SU-DHL-6 (cell line): Measurements from ENCODE around the gene CHODL.

Experiments used
- H2AFZ ChIP-seq: fragments of 200-600 bp; sonication (generic); 2 replicates; pipeline ENCODE4 v1.6.1; 2014; ENCODE audit warnings: low read depth, mild to moderate bottlenecking, moderate library complexity, mixed read lengths, antibody characterized with exemption, low read length; ENCODE audit not compliant: severe bottlenecking
- H3F3A ChIP-seq: fragments of 200-600 bp; shearing (Covaris generic); 2 replicates; pipeline ENCODE4 v1.6.0; 2016; ENCODE audit warnings: antibody characterized with exemption, mild to moderate bottlenecking; ENCODE audit not compliant: insufficient read depth
- H3K27ac ChIP-seq: fragments of 200-600 bp; sonication (generic); 2 replicates; pipeline ENCODE4 v1.5.1; 2016; ENCODE audit warnings: low read depth, mild to moderate bottlenecking, low read length, moderate library complexity, mixed read lengths
- H3K27me3 ChIP-seq: fragments of 200-600 bp; sonication (generic), shearing (Covaris generic); 2 replicates; pipeline ENCODE4 v1.6.0; 2014; ENCODE audit warnings: mild to moderate bottlenecking, low read length
- H3K36me3 ChIP-seq: fragments of 200-600 bp; sonication (generic); 2 replicates; pipeline ENCODE4 v1.6.1; 2014; ENCODE audit warnings: mild to moderate bottlenecking, low read length, mixed read lengths
- H3K4me2 ChIP-seq: fragments of 300-600, 200-600 bp; shearing (Covaris generic), sonication (generic); 2 replicates; pipeline ENCODE4 v1.6.0; 2014; ENCODE audit warnings: low read length, low read depth, mild to moderate bottlenecking; ENCODE audit not compliant: poor library complexity, severe bottlenecking
- H3K4me3 ChIP-seq: fragments of 200-600 bp; sonication (generic); 2 replicates; pipeline ENCODE4 v1.5.1; 2014; ENCODE audit warnings: antibody characterized with exemption, low read length, mild to moderate bottlenecking, mixed read lengths; ENCODE audit not compliant: insufficient read depth, poor library complexity, severe bottlenecking
- H3K79me2 ChIP-seq: fragments of 200-600 bp; sonication (generic); 2 replicates; pipeline ENCODE4 v1.6.1; 2014; ENCODE audit warnings: mild to moderate bottlenecking, low read length, moderate library complexity; ENCODE audit not compliant: insufficient read depth
- H3K9ac ChIP-seq: fragments of 200-600 bp; sonication (generic); 2 replicates; pipeline ENCODE4 v1.7.0; 2014; ENCODE audit warnings: mild to moderate bottlenecking, low read length
- H3K9me2 ChIP-seq: fragments of 200-600 bp; sonication (generic); replicated peaks from 2 replicates; pipeline ENCODE4 v1.6.1; 2014; ENCODE audit warnings: low read length; ENCODE audit not compliant: insufficient read depth
- H3K9me3 ChIP-seq: fragments of 200-600 bp; sonication (generic); 2 replicates; pipeline ENCODE4 v1.6.1; 2014; ENCODE audit warnings: low read length, mixed read lengths; ENCODE audit not compliant: insufficient read depth
- H4K20me1 ChIP-seq: fragments of 200-600 bp; sonication (generic); 2 replicates; pipeline ENCODE4 v1.6.1; 2014; ENCODE audit warnings: low read depth, mild to moderate bottlenecking, antibody characterized with exemption, low read length, moderate library complexity, mixed read lengths
- EZH2phosphoT487 ChIP-seq: fragments of 200-600 bp; sonication (generic), shearing (Covaris generic); conservative IDR thresholded peaks from 2 replicates; pipeline ENCODE4 v1.6.1; 2018; ENCODE audit warnings: mild to moderate bottlenecking, antibody characterized with exemption, low read length, moderate library complexity, mixed read lengths
- TF ChIP-seq, protein P1 (sequence below): fragments of 200-600 bp; sonication (generic); IDR thresholded peaks from one replicate; pipeline ENCODE4 v1.5.1; 2017; ENCODE audit warnings: antibody characterized with exemption, mild to moderate bottlenecking, low read length, moderate library complexity; ENCODE audit not compliant: insufficient read depth, poor library complexity, severe bottlenecking

Gene CHODL, protein sequence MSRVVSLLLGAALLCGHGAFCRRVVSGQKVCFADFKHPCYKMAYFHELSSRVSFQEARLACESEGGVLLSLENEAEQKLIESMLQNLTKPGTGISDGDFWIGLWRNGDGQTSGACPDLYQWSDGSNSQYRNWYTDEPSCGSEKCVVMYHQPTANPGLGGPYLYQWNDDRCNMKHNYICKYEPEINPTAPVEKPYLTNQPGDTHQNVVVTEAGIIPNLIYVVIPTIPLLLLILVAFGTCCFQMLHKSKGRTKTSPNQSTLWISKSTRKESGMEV

DNA sequence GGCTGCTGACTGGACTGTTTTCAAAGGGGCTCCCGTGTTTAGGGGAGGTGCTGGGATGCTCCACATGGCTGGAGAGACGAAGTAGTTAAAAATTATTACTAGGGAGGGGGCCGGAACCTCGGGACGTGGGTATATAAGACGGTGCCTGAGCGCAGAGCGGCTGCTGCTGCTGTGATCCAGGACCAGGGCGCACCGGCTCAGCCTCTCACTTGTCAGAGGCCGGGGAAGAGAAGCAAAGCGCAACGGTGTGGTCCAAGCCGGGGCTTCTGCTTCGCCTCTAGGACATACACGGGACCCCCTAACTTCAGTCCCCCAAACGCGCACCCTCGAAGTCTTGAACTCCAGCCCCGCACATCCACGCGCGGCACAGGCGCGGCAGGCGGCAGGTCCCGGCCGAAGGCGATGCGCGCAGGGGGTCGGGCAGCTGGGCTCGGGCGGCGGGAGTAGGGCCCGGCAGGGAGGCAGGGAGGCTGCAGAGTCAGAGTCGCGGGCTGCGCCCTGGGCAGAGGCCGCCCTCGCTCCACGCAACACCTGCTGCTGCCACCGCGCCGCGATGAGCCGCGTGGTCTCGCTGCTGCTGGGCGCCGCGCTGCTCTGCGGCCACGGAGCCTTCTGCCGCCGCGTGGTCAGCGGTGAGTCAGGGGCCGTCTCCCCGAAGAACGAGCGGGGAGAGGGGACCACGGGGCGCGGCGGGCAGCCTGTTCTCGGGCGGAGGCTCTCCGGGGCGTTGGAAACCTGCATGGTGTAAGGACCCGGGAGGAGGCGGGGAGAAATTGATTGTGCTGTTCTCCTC lies at the start of gene CHODL:
Gene CHODL, plus strand, starts transcription at position 163 of the 793 bp plus-strand sequence. Its CDS starts 391 bp downstream, at position 554.
- Histone ChIP-seq H2AFZ (no peak within 1 kb of the TSS), H3K36me3 (no peaks in the 10 kb centered on the region), H4K20me1 (no peaks in the 10 kb centered on the region), H3K4me2 (no peak within 1 kb of the TSS), H3K9me3 (no peaks in the 10 kb centered on the region), H3K4me3 (no peak within 1 kb of the TSS), H3K27me3 (no peaks in the 10 kb centered on the region), H3K27ac (no peak within 1 kb of the TSS), H3K79me2 (no peaks in the 10 kb centered on the region), H3K9me2 (no peaks in the 10 kb centered on the region), H3F3A (no peaks in the 10 kb centered on the region), H3K9ac (no peak within 1 kb of the TSS)
- no peak for TF ChIP-seq EZH2phosphoT487
- TF ChIP-seq, protein P1, sequence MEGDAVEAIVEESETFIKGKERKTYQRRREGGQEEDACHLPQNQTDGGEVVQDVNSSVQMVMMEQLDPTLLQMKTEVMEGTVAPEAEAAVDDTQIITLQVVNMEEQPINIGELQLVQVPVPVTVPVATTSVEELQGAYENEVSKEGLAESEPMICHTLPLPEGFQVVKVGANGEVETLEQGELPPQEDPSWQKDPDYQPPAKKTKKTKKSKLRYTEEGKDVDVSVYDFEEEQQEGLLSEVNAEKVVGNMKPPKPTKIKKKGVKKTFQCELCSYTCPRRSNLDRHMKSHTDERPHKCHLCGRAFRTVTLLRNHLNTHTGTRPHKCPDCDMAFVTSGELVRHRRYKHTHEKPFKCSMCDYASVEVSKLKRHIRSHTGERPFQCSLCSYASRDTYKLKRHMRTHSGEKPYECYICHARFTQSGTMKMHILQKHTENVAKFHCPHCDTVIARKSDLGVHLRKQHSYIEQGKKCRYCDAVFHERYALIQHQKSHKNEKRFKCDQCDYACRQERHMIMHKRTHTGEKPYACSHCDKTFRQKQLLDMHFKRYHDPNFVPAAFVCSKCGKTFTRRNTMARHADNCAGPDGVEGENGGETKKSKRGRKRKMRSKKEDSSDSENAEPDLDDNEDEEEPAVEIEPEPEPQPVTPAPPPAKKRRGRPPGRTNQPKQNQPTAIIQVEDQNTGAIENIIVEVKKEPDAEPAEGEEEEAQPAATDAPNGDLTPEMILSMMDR = no peak

DNA sequence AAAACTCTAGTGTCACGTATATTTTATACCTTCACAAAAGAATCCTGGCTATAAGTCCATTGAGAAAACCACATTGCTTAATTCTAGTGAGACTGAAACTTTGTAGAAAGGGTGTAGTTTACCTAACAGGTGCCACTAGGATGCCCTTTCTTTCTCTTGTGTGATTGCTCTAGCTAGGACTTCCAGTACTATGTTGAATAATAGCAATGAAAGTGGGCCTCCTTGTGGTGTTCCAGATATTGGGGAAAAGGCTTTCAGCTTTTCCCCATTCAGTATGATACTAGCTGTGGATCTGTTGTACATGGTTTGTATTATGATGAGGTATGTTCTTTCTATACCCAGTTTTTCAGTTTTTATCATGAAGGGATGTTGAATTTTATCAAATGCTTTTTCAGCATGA lies 39.7 kb upstream of the CHODL start:
- no peaks in the 10 kb centered on the region for H3K9me2 ChIP-seq
- TF ChIP-seq EZH2phosphoT487 = no peak
- TF ChIP-seq, protein P1 = no peak
- no peak overlapping the region for H3K4me2 ChIP-seq
- H3K9me3 ChIP-seq = no peaks in the 10 kb centered on the region
- no peaks in the 10 kb centered on the region for H3K27me3 ChIP-seq
- H3K9ac ChIP-seq = no peak overlapping the region
- no peaks in the 10 kb centered on the region for H3K36me3 ChIP-seq
- no peaks in the 10 kb centered on the region for H4K20me1 ChIP-seq
- H3K4me3 ChIP-seq = no peak overlapping the region
- H3K27ac ChIP-seq = no peak overlapping the region
- no peaks in the 10 kb centered on the region for H3K79me2 ChIP-seq
- H3F3A ChIP-seq = no peaks in the 10 kb centered on the region
- no peak overlapping the region for H2AFZ ChIP-seq

DNA sequence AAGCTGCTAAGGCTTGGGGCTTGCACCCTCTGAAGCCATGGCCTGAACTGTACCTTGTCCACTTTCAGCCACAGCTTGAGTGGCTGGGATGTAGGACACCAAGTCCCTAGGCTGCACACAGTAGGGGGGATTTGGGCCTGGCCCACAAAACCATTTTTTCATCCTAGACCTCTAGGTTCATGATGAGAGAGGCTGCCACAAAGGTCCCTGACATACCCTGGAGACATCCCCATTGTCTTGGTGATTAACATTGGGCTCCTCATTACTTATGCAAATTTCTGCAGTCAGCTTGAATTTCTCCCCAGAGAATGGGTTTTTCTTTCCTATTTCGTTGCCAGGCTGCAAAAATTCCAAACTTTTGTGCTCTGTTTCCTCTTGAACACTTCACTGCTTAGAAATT lies 26.3 kb upstream of the CHODL start:
- TF ChIP-seq, protein P1 = no peak
- no peak for TF ChIP-seq EZH2phosphoT487
- Histone ChIP-seq H2AFZ (no peak overlapping the region), H3K27ac (no peak overlapping the region), H3K27me3 (no peaks in the 10 kb centered on the region), H3K9me2 (no peaks in the 10 kb centered on the region), H3K79me2 (no peaks in the 10 kb centered on the region), H4K20me1 (no peaks in the 10 kb centered on the region), H3K9me3 (peaks cover 5% of the 10 kb centered on the region; the same call in 1 of the 2 replicates), H3F3A (no peaks in the 10 kb centered on the region), H3K4me3 (no peak overlapping the region), H3K36me3 (peaks cover 6% of the 10 kb centered on the region; the same call in 1 of the 2 replicates), H3K4me2 (no peak overlapping the region), H3K9ac (no peak overlapping the region)
